ENCODE results near the gene CACNG7. TPM values are rescaled to one million over a fixed set of nuclear protein-coding genes. Genes with fewer than 3 reads are reported as not detected.
A peak's percentile ranks its signal among the peaks of the same experiment; 100 is the strongest.

CACNG7 gene
- total RNA-seq, 4 donors from 2014 or later = 1.0 TPM; not detected in 3

DNA sequence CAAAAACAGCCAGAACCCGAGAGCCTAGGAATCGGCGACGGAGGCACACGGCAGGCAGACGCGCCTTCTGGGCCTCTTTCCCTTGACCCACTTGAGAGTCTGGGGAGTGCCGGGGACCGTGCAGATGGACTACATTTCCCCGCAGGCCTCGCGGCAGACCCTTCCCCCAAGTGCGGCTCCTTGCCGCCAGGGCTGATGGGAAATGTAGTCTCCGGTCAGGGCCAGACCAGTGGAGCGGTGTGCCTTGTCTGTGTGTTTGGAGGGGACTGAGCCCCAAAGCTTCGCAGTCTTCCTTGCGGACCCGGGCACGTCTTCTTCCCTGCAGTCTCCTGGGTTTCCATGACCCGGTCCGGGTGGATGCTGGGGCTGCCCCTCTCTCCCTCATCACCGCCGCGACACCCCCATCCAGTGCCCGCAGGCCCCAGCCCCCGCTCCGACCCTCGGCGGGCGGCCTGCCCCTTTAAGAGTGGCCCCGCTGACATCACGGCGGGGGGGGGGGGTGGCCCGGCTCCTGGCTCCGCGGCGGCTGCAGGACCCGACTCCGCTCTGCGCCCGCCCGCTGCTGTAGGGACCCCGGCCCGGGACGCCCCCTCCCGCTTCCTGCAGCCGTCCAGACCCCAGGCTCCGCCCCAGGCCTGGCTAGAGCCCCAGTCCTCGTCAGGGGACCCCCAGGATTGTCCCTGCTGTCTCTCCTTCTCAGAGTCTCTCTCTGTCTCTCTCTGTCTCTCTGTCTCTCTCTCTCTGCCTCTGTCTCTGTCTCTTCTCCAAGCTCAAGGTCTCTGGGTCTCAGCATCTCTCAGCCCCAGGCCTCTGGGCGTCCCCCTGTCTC, 758 bp upstream of the CACNG7 start:
- Histone ChIP-seq H3K4me1 (peaks cover 0 to 5% of the 10 kb centered on the region in 2 donors), H3K9me3 (no peaks in the 10 kb centered on the region), H3K27ac (no peak overlapping the region), H3K36me3 (no peaks in the 10 kb centered on the region), H3K4me3 (no peak overlapping the region), H3K27me3 (peaks cover 15 to 45% of the 10 kb centered on the region in 2 donors)
- peak in 1 of 2 donors; percentile 26 for DNase-seq
- TF ChIP-seq CTCF (IDR thresholded peaks at IDR 0.05) (no peak), POLR2A (IDR thresholded peaks at IDR 0.05) (no peak)
- intact Hi-C loops (cut with DNase I; ENCODE audit: low total_unique reads) = no loop called here

- intact Hi-C loops (cut with DNase I; ENCODE audit: low total_unique reads) = no loop called here
- peaks cover 0 to 5% of the 10 kb centered on the region in 2 donors for H3K4me1 ChIP-seq
- H3K36me3 ChIP-seq = no peaks in the 10 kb centered on the region
- peaks cover 15 to 46% of the 10 kb centered on the region in 2 donors for H3K27me3 ChIP-seq
- no peak overlapping the region for H3K27ac ChIP-seq
- no peak for TF ChIP-seq POLR2A (IDR thresholded peaks at IDR 0.05)
- no peak for DNase-seq
- no peak overlapping the region for H3K4me3 ChIP-seq
- no peaks in the 10 kb centered on the region for H3K9me3 ChIP-seq
Observed at GRCh38 chr19:53909471-53910169, 542 bp downstream of the CACNG7 start.

DNA sequence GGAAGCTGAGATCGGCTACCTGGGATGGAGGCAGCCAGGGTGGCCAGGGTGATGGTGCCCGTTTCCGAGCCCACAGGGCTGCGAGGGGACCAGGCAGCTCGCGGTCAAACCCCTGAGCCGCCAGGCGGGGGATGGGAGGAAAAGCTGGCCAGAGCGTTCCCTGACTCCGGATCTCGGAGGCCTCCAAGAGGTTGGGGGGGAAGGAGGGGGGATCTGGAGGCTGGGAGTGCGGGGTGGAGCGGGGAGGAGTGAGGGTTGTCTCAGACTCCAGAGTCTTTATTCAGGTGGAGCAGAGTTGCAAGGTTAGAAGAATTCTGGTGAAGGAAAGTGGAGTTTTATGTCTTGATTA, 1.1 kb downstream of the CACNG7 start:
- Histone ChIP-seq H3K36me3 (no peaks in the 10 kb centered on the region), H3K4me3 (no peak overlapping the region), H3K27me3 (peaks cover 15 to 46% of the 10 kb centered on the region in 2 donors), H3K9me3 (no peaks in the 10 kb centered on the region), H3K27ac (no peak overlapping the region), H3K4me1 (peaks cover 0 to 5% of the 10 kb centered on the region in 2 donors)
- intact Hi-C loops (cut with DNase I; ENCODE audit: low total_unique reads) = no loop called here
- TF ChIP-seq CTCF (IDR thresholded peaks at IDR 0.05) (no peak), POLR2A (IDR thresholded peaks at IDR 0.05) (no peak)
- DNase-seq = no peak

- Histone ChIP-seq H3K36me3 (no peaks in the 10 kb centered on the region), H3K27me3 (peaks cover 11 to 34% of the 10 kb centered on the region in 2 donors), H3K4me1 (no peaks in the 10 kb centered on the region), H3K9me3 (no peaks in the 10 kb centered on the region), H3K4me3 (no peak overlapping the region), H3K27ac (no peak overlapping the region)
- no peak for TF ChIP-seq CTCF (IDR thresholded peaks at IDR 0.05)
- no peak for TF ChIP-seq POLR2A (IDR thresholded peaks at IDR 0.05)
- DNase-seq = no peak
- intact Hi-C loops (cut with DNase I; ENCODE audit: low total_unique reads) = no loop called here
Observed at GRCh38 chr19:53912653-53913052, 3.6 kb downstream of the CACNG7 start.

- peaks cover 0 to 15% of the 10 kb centered on the region in 2 donors for H3K27me3 ChIP-seq
Observed at GRCh38 chr19:53915000-53915399, 5.9 kb downstream of the CACNG7 start.

More at GRCh38 chr19:53915000-53915399, 5.9 kb downstream of the CACNG7 start:
- no peak for DNase-seq
- H3K4me3 ChIP-seq = no peak overlapping the region
- H3K36me3 ChIP-seq = no peaks in the 10 kb centered on the region
- no peak overlapping the region for H3K27ac ChIP-seq
- no peaks in the 10 kb centered on the region for H3K9me3 ChIP-seq
- no peaks in the 10 kb centered on the region for H3K4me1 ChIP-seq
- TF ChIP-seq POLR2A (IDR thresholded peaks at IDR 0.05) = no peak
- no peak for TF ChIP-seq CTCF (IDR thresholded peaks at IDR 0.05)
- intact Hi-C loops (cut with DNase I; ENCODE audit: low total_unique reads) = no loop called here
